ENCODE measurements around the gene FAM117B.

DNA sequence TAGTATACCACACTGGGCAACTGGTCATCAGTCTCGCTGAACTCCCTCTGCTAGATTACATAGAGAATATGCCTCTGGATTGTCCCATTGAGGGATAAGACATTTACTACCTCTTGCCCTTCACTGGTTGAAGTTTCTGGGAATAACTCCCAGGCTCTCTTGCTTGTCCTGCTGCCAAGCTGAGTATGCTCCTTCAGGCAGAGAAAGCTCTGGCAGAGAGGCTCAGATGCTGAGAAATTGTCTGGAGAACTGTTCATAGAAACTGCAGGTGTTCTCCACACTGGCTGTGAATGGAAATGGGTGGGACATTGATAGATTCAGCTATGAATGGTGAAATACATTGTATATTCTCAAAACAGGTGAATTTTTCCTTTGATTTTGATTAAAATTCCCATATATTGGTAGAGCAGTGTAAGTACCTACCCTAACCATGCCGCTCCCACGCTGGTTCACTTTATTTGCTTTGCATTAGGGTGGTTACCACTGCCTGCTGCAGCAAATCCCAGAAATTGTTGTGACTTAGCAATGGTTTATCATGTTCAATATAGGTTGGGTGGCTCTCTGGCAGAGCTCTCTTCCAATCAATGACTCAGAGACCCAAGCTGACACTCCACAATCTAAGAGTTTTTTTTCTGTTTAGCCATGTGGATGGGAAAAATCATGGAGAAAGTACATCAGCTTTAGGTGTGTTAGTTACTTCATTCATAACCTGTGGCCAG lies 36.7 kb downstream of the FAM117B start:
- TF ChIP-seq, protein P1, sequence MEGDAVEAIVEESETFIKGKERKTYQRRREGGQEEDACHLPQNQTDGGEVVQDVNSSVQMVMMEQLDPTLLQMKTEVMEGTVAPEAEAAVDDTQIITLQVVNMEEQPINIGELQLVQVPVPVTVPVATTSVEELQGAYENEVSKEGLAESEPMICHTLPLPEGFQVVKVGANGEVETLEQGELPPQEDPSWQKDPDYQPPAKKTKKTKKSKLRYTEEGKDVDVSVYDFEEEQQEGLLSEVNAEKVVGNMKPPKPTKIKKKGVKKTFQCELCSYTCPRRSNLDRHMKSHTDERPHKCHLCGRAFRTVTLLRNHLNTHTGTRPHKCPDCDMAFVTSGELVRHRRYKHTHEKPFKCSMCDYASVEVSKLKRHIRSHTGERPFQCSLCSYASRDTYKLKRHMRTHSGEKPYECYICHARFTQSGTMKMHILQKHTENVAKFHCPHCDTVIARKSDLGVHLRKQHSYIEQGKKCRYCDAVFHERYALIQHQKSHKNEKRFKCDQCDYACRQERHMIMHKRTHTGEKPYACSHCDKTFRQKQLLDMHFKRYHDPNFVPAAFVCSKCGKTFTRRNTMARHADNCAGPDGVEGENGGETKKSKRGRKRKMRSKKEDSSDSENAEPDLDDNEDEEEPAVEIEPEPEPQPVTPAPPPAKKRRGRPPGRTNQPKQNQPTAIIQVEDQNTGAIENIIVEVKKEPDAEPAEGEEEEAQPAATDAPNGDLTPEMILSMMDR (IDR thresholded peaks at IDR 0.05; ENCODE audit: low read depth, low read length, missing input control) = no peak
- TF ChIP-seq EGR1 (IDR thresholded peaks at IDR 0.05; ENCODE audit: low read depth in 2 of 2) = no peak
- TF ChIP-seq, protein P2, sequence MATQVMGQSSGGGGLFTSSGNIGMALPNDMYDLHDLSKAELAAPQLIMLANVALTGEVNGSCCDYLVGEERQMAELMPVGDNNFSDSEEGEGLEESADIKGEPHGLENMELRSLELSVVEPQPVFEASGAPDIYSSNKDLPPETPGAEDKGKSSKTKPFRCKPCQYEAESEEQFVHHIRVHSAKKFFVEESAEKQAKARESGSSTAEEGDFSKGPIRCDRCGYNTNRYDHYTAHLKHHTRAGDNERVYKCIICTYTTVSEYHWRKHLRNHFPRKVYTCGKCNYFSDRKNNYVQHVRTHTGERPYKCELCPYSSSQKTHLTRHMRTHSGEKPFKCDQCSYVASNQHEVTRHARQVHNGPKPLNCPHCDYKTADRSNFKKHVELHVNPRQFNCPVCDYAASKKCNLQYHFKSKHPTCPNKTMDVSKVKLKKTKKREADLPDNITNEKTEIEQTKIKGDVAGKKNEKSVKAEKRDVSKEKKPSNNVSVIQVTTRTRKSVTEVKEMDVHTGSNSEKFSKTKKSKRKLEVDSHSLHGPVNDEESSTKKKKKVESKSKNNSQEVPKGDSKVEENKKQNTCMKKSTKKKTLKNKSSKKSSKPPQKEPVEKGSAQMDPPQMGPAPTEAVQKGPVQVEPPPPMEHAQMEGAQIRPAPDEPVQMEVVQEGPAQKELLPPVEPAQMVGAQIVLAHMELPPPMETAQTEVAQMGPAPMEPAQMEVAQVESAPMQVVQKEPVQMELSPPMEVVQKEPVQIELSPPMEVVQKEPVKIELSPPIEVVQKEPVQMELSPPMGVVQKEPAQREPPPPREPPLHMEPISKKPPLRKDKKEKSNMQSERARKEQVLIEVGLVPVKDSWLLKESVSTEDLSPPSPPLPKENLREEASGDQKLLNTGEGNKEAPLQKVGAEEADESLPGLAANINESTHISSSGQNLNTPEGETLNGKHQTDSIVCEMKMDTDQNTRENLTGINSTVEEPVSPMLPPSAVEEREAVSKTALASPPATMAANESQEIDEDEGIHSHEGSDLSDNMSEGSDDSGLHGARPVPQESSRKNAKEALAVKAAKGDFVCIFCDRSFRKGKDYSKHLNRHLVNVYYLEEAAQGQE (IDR thresholded peaks at IDR 0.05) = no peak
- TF ChIP-seq HNF4G (IDR thresholded peaks at IDR 0.05) = no peak
- no peak for TF ChIP-seq TAF1 (conservative IDR thresholded peaks at IDR 0.05)
- TF ChIP-seq, protein P3, sequence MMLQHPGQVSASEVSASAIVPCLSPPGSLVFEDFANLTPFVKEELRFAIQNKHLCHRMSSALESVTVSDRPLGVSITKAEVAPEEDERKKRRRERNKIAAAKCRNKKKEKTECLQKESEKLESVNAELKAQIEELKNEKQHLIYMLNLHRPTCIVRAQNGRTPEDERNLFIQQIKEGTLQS (IDR thresholded peaks at IDR 0.05) = no peak
- no peak for TF ChIP-seq YY1 (IDR thresholded peaks at IDR 0.05)
- no peak for TF ChIP-seq FOXA2 (IDR thresholded peaks at IDR 0.05)
- no peak for TF ChIP-seq GABPA (IDR thresholded peaks at IDR 0.05 in 1 of 2, conservative IDR thresholded peaks at IDR 0.05 in 1 of 2)
- no peak for TF ChIP-seq SP1 (IDR thresholded peaks at IDR 0.05)
- TF ChIP-seq, protein P4, sequence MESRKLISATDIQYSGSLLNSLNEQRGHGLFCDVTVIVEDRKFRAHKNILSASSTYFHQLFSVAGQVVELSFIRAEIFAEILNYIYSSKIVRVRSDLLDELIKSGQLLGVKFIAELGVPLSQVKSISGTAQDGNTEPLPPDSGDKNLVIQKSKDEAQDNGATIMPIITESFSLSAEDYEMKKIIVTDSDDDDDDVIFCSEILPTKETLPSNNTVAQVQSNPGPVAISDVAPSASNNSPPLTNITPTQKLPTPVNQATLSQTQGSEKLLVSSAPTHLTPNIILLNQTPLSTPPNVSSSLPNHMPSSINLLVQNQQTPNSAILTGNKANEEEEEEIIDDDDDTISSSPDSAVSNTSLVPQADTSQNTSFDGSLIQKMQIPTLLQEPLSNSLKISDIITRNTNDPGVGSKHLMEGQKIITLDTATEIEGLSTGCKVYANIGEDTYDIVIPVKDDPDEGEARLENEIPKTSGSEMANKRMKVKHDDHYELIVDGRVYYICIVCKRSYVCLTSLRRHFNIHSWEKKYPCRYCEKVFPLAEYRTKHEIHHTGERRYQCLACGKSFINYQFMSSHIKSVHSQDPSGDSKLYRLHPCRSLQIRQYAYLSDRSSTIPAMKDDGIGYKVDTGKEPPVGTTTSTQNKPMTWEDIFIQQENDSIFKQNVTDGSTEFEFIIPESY (IDR thresholded peaks at IDR 0.05) = no peak
- TF ChIP-seq, protein P5, sequence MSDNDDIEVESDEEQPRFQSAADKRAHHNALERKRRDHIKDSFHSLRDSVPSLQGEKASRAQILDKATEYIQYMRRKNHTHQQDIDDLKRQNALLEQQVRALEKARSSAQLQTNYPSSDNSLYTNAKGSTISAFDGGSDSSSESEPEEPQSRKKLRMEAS (IDR thresholded peaks at IDR 0.05) = no peak
- no peak for TF ChIP-seq JUND (IDR thresholded peaks at IDR 0.05)
